ENCODE results near the gene LMTK3. TPM values are rescaled to one million over a fixed set of nuclear protein-coding genes. Genes with fewer than 3 reads are reported as not detected.
"Not testable (repeated sequence)": the region's sequence is repeated elsewhere in the genome, so short reads cannot be mapped to it uniquely, and the experiment has no call there.

LMTK3 gene
- total RNA-seq, 2 experiments from 2014 or later = 10.2 to 12.8 TPM

DNA sequence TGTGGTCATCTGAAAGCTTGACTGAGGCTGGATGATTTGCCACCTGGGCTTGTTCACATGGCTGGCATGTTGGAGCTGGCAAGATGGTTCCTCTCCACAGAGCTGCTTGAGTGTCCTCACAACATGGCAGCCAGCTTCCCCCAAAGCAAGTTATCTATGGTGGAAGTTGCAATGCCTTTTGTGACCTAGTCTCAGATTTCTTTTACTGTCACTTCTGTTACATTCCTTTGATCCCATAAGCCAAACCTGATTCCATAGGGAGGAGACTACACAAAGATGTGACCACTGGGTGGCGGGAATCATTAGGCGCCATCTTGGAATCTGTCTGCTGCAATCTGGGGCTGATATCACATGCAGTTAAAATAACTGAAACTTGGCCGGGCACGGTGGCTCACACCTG lies 17.5 kb upstream of the LMTK3 start:
- Mint-ChIP-seq H3K36me3 (no peaks in the 10 kb centered on the region), H3K4me1 (peaks cover 2% of the 10 kb centered on the region), H3K9me3 (peaks cover 15% of the 10 kb centered on the region), H3K4me3 (no peak overlapping the region), H3K27ac (no peak overlapping the region), H3K27me3 (no peaks in the 10 kb centered on the region)
- no peak for DNase-seq
- ATAC-seq (ENCODE audit: low read depth) = no peak
- POLR2A ChIA-PET = no interaction called here

DNA sequence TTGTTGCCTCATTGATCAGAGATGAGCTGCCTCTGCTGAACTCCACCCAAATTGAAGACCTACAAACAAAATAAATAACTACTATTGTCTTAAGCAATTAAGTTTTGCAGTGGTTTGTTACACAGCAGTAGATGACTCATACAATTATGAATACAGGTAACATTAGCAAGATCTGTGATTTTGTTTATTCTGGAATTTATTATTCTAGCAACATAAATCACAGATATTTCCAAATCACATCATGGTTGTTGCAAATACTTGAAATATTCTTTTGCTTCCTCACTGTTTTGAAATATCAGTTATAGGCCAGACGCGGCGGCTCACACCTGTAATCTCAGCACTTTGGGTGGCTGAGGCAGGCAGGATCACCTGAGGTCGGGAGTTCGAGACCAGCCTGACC lies 13.1 kb upstream of the LMTK3 start:
- H3K9me3 Mint-ChIP-seq = peaks cover 17% of the 10 kb centered on the region
- H3K27ac Mint-ChIP-seq = no peak overlapping the region
- peaks cover 2% of the 10 kb centered on the region for H3K4me1 Mint-ChIP-seq
- peaks cover 2% of the 10 kb centered on the region for H3K27me3 Mint-ChIP-seq
- POLR2A ChIA-PET = no interaction called here
- ATAC-seq (ENCODE audit: low read depth) = no peak
- H3K4me3 Mint-ChIP-seq = no peak overlapping the region
- H3K36me3 Mint-ChIP-seq = no peaks in the 10 kb centered on the region
- no peak for DNase-seq

DNA sequence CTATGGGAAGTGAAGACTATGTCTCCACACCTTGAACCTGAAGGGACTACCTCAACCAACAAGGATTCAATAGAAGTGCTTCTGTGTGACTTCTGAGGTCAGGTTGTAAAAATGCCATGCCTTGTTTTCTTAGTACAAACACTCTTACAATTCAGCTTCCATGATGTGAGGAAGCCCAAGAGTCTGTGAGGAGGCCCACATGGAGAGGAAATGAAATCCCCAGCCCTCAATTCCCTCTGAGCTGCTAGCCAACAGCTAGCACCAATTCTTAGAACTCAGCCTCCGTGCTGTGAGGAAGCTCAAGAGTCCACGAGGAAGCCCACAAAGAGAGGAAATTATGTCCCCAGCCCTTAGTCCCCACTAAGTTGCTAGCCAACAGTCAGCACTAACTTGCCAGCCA lies 12.6 kb upstream of the LMTK3 start:
- no peak overlapping the region for H3K4me3 Mint-ChIP-seq
- no peaks in the 10 kb centered on the region for H3K36me3 Mint-ChIP-seq
- H3K27me3 Mint-ChIP-seq = peaks cover 2% of the 10 kb centered on the region
- H3K9me3 Mint-ChIP-seq = peaks cover 17% of the 10 kb centered on the region
- peaks cover 2% of the 10 kb centered on the region for H3K4me1 Mint-ChIP-seq
- POLR2A ChIA-PET = no interaction called here
- no peak for DNase-seq
- H3K27ac Mint-ChIP-seq = no peak overlapping the region
- ATAC-seq (ENCODE audit: low read depth) = no peak

DNA sequence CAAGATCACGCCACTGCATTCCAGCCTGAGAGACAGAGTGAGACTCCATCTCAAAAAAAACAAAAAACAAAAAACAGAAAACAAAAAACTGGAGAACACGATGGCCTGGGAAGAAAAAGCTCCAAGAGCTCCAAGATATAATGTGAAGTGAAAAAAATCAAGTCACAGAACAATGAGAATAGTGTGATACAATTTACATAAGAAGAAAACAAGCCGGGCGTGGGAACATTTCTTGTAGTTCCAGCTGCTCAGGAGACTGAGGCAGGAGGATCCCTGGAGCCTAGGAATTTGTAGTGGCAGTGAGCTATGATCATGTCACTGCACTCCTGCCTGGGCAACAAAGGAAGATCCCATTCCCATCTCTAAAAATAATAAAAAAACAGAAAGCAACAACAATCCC lies 8.5 kb upstream of the LMTK3 start:
- no peak for ATAC-seq (ENCODE audit: low read depth)
- no peak for DNase-seq
- POLR2A ChIA-PET = no interaction called here
- peaks cover 2% of the 10 kb centered on the region for H3K4me1 Mint-ChIP-seq
- no peak overlapping the region for H3K4me3 Mint-ChIP-seq
- H3K36me3 Mint-ChIP-seq = no peaks in the 10 kb centered on the region
- no peak overlapping the region for H3K27ac Mint-ChIP-seq
- H3K9me3 Mint-ChIP-seq = peaks cover 8% of the 10 kb centered on the region
- peaks cover 2% of the 10 kb centered on the region for H3K27me3 Mint-ChIP-seq

DNA sequence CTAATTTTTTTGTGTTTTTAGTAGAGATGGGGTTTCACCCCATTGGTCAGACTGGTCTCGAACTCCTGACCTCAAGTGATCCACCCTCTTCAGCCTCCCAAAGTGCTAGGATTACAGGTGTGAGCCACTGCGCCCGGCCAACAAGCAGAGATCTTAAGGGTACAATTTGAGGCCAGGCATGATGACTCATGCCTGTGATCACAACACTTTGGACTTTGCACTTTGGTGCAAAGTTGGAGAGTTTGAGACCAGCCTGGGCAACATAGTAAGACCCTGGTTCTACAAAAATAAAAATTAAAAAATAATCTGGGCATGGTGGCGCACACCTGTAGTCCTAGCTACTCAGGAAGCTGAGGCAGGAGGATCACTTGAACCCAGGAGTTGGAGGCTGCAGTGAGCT lies 7.8 kb upstream of the LMTK3 start:
- H3K27ac Mint-ChIP-seq; ATAC-seq (ENCODE audit: low read depth); H3K36me3 Mint-ChIP-seq; H3K4me1 Mint-ChIP-seq; H3K27me3 Mint-ChIP-seq; DNase-seq; H3K4me3 Mint-ChIP-seq; H3K9me3 Mint-ChIP-seq; POLR2A ChIA-PET: not testable (repeated sequence)

DNA sequence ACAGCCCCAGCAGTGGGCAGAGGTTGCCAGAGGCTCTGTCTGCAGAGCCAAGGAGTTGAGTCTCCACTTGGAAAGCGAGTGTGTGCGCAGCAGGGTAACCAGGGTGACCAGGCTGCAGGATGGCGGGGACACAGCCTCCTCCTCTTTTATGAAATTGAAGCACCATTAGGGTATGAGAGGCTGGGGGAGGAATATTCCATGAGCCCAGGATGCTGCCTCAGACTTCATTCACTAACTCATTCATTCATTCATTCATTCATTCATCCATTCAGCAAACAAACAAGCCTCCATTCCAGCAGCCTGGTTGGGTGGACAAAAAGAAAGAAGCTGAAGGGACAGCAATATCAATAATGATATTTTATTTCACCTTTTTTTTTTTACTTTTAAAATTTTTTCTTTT lies 6.6 kb upstream of the LMTK3 start:
- DNase-seq = no peak
- POLR2A ChIA-PET = interaction anchor here (0.7 kb wide), 1 partner anchor 133 kb away, joined by 4 read pairs; no protein-coding TSS in a partner anchor
- Mint-ChIP-seq H3K36me3 (no peaks in the 10 kb centered on the region), H3K9me3 (no peaks in the 10 kb centered on the region), H3K4me3 (no peak overlapping the region), H3K4me1 (peaks cover 2% of the 10 kb centered on the region), H3K27me3 (peaks cover 2% of the 10 kb centered on the region), H3K27ac (no peak overlapping the region)
- ATAC-seq (ENCODE audit: low read depth) = no peak

DNA sequence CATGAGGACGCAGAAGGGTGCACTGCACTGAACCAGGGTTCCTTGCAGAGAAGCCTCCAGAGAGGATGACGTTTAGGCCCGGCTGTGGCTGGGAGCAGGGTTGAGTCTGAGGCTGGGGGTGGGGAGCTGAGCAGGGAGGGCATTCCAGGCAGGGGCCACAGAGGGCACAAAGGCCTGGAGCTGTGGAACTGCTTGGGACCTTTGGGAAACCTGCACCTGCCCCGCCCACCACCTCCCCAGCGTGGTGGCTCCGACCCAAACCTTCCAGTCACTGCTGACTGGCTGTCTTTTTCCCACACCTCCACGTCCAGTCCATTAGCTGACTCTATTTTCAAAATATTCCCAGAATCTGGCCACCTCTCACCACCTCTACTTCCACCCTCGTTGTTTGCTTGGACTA lies 4.9 kb upstream of the LMTK3 start:
- Mint-ChIP-seq H3K27me3 (no peaks in the 10 kb centered on the region), H3K4me1 (peaks cover 2% of the 10 kb centered on the region), H3K4me3 (no peak overlapping the region), H3K27ac (no peak overlapping the region), H3K36me3 (no peaks in the 10 kb centered on the region), H3K9me3 (no peaks in the 10 kb centered on the region)
- ATAC-seq (ENCODE audit: low read depth) (no peak), DNase-seq (no peak)
- POLR2A ChIA-PET = no interaction called here

DNA sequence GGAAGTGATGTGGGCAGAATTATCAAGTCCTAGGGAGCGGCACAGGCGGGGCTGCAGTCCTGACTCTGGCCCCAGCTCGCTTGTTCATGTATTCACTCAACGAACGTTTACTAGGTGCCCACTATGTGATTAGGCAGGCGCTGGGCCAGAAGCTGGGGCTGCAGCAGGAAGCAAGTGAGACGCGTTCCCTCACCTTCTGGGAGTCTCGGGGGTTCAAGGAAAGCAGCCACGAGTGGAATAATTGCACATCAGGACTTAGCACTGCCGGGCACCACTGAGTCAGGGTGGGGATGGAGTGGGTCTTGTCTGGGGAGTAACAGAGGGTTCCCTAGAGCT lies 2.5 kb upstream of the LMTK3 start:
- Mint-ChIP-seq H3K36me3 (no peaks in the 10 kb centered on the region), H3K27me3 (no peaks in the 10 kb centered on the region), H3K4me1 (peaks cover 9% of the 10 kb centered on the region), H3K27ac (peak overlapping the region; percentile 57), H3K4me3 (no peak overlapping the region), H3K9me3 (no peaks in the 10 kb centered on the region)
- DNase-seq = no peak
- ATAC-seq (ENCODE audit: low read depth) = no peak
- POLR2A ChIA-PET = interaction anchor here (0.6 to 1.0 kb wide), 2 partner anchors 12 to 221 kb away, joined by 3 read pairs; no protein-coding TSS in a partner anchor

DNA sequence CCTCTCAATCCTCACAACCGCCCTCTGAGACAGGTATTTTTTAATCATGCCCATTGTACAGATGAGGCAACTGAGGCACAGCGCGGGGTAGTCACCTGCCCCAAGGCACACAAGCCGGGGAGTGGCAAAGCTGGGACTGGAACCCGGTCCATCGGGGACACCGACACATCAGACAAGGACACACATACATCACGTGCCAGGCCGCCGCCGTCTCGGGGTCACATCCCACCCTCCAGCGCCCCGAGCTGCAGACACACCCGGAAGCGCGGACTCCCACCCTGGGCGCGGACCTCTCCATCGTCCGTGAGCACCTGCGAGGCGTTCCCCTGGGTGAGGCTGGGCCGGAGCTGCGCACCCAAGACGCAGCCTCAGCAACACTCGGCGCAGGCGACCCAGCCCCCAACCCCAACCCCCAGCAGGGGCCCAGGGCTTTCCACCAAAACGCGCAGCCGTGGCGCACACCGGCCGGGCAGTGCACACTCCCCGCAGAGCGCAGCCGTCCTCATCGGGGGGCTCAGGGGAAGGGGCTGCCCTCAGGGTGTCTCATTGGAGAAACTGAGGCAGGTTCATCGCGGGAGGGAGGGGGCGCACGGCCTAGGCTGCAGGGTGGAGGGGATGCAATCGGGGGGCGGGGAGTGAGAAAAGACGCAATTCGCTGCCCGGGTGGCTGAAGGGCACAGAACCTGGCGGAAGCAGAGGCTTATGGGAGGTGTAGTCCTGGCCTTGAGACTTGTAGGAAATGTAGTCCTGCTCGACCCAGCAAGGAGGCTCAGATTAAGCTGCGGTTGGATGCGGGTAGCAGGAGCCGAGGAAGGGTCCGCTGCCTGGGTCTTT lies 1.9 kb upstream of the LMTK3 start:
- H3K9me3 Mint-ChIP-seq = no peaks in the 10 kb centered on the region
- H3K4me1 Mint-ChIP-seq = peaks cover 9% of the 10 kb centered on the region
- no peaks in the 10 kb centered on the region for H3K27me3 Mint-ChIP-seq
- H3K27ac Mint-ChIP-seq = peak overlapping the region; percentile 57
- DNase-seq = peak; percentile 71
- no peaks in the 10 kb centered on the region for H3K36me3 Mint-ChIP-seq
- no peak overlapping the region for H3K4me3 Mint-ChIP-seq
- POLR2A ChIA-PET = interaction anchor here (0.6 to 1.0 kb wide), 2 partner anchors 11 to 221 kb away, joined by 3 read pairs; no protein-coding TSS in a partner anchor
- peak; percentile 78 for ATAC-seq (ENCODE audit: low read depth)

DNA sequence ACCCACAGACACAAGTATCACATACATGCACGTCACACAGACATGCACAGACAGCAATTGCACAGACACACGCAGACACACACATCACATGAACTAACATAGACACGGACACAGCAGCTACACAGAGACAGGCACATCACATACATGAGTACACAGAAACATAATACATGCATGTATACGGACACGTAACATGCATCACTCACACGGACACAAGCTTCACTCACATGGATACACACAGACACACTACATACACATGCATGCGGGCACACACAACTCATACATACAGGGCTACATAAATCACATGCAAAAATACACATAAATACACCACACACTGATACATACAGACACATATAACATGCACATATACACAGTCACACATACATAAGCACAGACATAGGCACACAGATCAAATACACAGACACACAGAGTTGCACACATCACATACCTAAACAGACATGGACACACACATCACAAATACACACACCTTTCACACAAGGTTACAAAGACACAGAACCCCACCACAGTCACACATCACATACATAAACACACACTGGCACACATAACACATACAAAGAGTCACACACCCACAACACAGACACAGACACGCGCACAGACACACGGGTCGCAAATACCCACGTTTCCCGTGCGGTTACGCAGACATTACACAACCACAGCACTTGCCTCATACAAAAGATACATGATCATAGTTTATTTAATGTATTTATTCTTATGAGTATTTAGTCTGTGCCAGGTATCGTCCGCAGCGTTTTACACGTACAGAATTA lies 1.1 kb upstream of the LMTK3 start:
- DNase-seq (no peak), ATAC-seq (ENCODE audit: low read depth) (no peak)
- POLR2A ChIA-PET = no interaction called here

DNA sequence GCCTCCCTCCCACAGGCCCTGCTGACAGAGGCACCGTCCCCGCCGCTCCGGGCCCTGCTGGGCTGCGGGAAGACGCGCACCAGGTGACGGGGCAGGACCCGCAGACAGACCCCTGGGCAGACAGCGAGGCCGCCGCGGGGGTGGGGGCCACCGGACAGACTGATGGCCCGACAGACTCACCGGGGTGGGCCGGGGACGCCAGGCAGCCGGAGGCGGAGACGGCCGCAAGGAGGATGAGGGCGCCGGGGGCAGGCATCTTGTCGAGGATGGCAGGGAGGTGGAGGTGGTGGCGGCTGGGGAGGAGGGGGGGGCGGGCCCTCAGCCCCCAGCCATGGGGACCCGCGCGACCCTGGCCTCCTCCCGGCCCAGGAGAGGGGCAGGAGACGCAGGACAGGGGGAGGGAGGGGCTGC lies 309 bp downstream of the LMTK3 start:
- H3K36me3 Mint-ChIP-seq = no peaks in the 10 kb centered on the region
- H3K9me3 Mint-ChIP-seq = no peaks in the 10 kb centered on the region
- peak overlapping the region; percentile 88 for H3K4me3 Mint-ChIP-seq
- peak; percentile 9 for ATAC-seq (ENCODE audit: low read depth)
- H3K4me1 Mint-ChIP-seq = peaks cover 9% of the 10 kb centered on the region
- no peaks in the 10 kb centered on the region for H3K27me3 Mint-ChIP-seq
- POLR2A ChIA-PET = interaction anchor here (1.0 to 1.4 kb wide), 2 partner anchors 31 to 108 kb away, joined by 4 to 5 read pairs; partner anchors contain the start of genes RPL18 and SPHK2
- no peak overlapping the region for H3K27ac Mint-ChIP-seq
- peak; percentile 55 for DNase-seq

More for the DNA sequence above, 1.1 kb upstream of the LMTK3 start:
- H3K4me3 Mint-ChIP-seq = no peak overlapping the region
- no peaks in the 10 kb centered on the region for H3K36me3 Mint-ChIP-seq
- H3K9me3 Mint-ChIP-seq = no peaks in the 10 kb centered on the region
- peaks cover 9% of the 10 kb centered on the region for H3K4me1 Mint-ChIP-seq
- no peaks in the 10 kb centered on the region for H3K27me3 Mint-ChIP-seq
- H3K27ac Mint-ChIP-seq = no peak overlapping the region

DNA sequence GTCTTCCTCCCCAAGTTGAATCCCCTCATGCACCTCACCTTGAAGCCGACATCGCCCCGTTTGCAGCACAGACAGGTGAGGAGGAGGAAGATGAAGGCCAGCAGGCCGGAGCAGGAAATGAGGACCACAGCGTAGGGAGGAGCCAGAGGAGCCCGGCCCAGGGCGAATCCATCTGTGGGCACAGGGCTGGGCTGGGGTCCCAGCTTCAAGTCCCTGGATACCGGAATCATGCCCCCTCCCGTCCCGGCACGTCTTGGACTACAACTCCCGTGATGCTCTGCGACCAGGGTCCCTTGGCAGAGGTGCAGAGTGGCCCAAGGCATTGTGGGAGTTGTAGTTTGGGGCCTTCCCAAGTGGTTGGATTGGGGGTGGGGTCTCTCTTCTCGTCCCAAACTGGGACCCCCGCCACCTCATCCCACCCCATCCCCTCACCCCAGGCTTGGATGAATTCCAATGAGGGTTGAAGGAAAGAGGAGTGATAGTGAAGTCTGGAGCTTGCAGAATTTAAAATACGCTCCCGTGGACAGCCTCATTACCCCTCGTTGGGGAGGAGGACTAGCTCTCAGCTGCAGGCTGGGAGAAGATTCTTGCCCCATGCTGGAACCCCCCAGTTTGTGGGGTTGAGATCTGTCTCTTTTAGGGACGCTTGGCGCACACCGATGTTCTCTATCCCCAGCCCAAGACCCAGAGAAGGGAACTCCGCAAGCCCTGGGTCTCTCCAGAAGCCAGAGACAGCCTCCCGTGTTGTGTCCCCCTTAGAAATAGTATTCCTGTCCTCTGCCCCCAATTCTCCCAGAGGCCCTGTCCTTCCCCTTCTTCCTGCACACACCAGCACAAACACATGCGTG lies 990 bp downstream of the LMTK3 start:
- Mint-ChIP-seq H3K27ac (peak overlapping the region; percentile 79), H3K9me3 (no peaks in the 10 kb centered on the region), H3K27me3 (no peaks in the 10 kb centered on the region), H3K36me3 (no peaks in the 10 kb centered on the region), H3K4me3 (peak overlapping the region; percentile 88), H3K4me1 (peaks cover 9% of the 10 kb centered on the region)
- POLR2A ChIA-PET = interaction anchor here (0.9 to 1.4 kb wide), 3 partner anchors 15 to 108 kb away, joined by 4 to 5 read pairs (median 4); partner anchors contain the start of genes RPL18 and SPHK2
- peak; percentile 25 for ATAC-seq (ENCODE audit: low read depth)
- DNase-seq = peak; percentile 74
